ELR (cell line): ENCODE results near the gene FMNL2.
"Not testable (repeated sequence)": the region's sequence is repeated elsewhere in the genome, so short reads cannot be mapped to it uniquely, and the experiment has no call there.

Source experiments
- DNase-seq: peaks from one replicate; pipeline ENCODE4 v3.0.0-alpha.2; 2015; ENCODE audit warnings: low read depth

The FMNL2 gene

GRCh38 chr2:152470861-152471854 lies 136.2 kb downstream of the FMNL2 start:
- no peak for DNase-seq

GRCh38 chr2:152472481-152472887 lies 137.5 kb downstream of the FMNL2 start:
- DNase-seq, result no peak

GRCh38 chr2:152473151-152473857 lies 138.3 kb downstream of the FMNL2 start:
- DNase-seq, result peak; percentile 20

GRCh38 chr2:152474523-152474922 lies 139.5 kb downstream of the FMNL2 start:
- DNase-seq, result not testable (repeated sequence)

- DNase-seq, result peak; percentile 33
These were observed 141.0 kb downstream of the FMNL2 start for GRCh38 chr2:152475982-152476381.

GRCh38 chr2:152477347-152478092 lies 142.5 kb downstream of the FMNL2 start:
- peak; percentile 31 for DNase-seq

GRCh38 chr2:152479282-152479681 lies 144.3 kb downstream of the FMNL2 start:
- no peak for DNase-seq

- no peak for DNase-seq
These were observed 145.9 kb downstream of the FMNL2 start for GRCh38 chr2:152480821-152481399.

GRCh38 chr2:152481881-152482583 lies 147.1 kb downstream of the FMNL2 start:
- DNase-seq, result peak; percentile 40

GRCh38 chr2:152483276-152484063 lies 148.5 kb downstream of the FMNL2 start:
- no peak for DNase-seq

GRCh38 chr2:152485954-152486736 lies 151.2 kb downstream of the FMNL2 start:
- no peak for DNase-seq

GRCh38 chr2:152486737-152487400 lies 151.9 kb downstream of the FMNL2 start:
- no peak for DNase-seq

- no peak for DNase-seq
These were observed 153.1 kb downstream of the FMNL2 start for GRCh38 chr2:152488075-152488474.

GRCh38 chr2:152489364-152489763 lies 154.4 kb downstream of the FMNL2 start:
- DNase-seq, result no peak

- DNase-seq, result no peak
These were observed 155.9 kb downstream of the FMNL2 start for GRCh38 chr2:152490686-152491455.

- DNase-seq, result no peak
These were observed 157.2 kb downstream of the FMNL2 start for GRCh38 chr2:152492131-152492530.

GRCh38 chr2:152492911-152493310 lies 157.9 kb downstream of the FMNL2 start:
- DNase-seq, result no peak

- no peak for DNase-seq
These were observed 158.4 kb downstream of the FMNL2 start for GRCh38 chr2:152493417-152493816.
